GF-D8 (cell line): ENCODE results near the gene GNG2.
"Not testable (repeated sequence)": the region's sequence is repeated elsewhere in the genome, so short reads cannot be mapped to it uniquely, and the experiment has no call there.

Experiments used
- DNase-seq: peaks from one replicate; lab custom pipeline; 2025; lab: John Stamatoyannopoulos, UW

Gene GNG2

GRCh38 chr14:51894250-51894649, 33.8 kb downstream of the GNG2 start:
- no peak for DNase-seq

- no peak for DNase-seq
These were observed 35.0 kb downstream of the GNG2 start for GRCh38 chr14:51895375-51895774.

- DNase-seq = no peak
These were observed 37.5 kb downstream of the GNG2 start for GRCh38 chr14:51897791-51898355.

GRCh38 chr14:51901475-51902024, 41.1 kb downstream of the GNG2 start:
- no peak for DNase-seq

GRCh38 chr14:51905656-51906121, 45.3 kb downstream of the GNG2 start:
- DNase-seq = not testable (repeated sequence)

- no peak for DNase-seq
These were observed 47.7 kb downstream of the GNG2 start for GRCh38 chr14:51908086-51908485.

- no peak for DNase-seq
These were observed 51.8 kb downstream of the GNG2 start for GRCh38 chr14:51912112-51912786.

- no peak for DNase-seq
These were observed 53.9 kb downstream of the GNG2 start for GRCh38 chr14:51914310-51914709.

GRCh38 chr14:51917193-51917592, 56.8 kb downstream of the GNG2 start:
- DNase-seq = no peak

- no peak for DNase-seq
These were observed 60.6 kb downstream of the GNG2 start for GRCh38 chr14:51921026-51921425.

GRCh38 chr14:51922624-51923023, 62.2 kb downstream of the GNG2 start:
- DNase-seq = no peak

- no peak for DNase-seq
These were observed 64.2 kb downstream of the GNG2 start for GRCh38 chr14:51924600-51924999.

GRCh38 chr14:51925980-51926379, 65.6 kb downstream of the GNG2 start:
- no peak for DNase-seq

- no peak for DNase-seq
These were observed 66.0 kb downstream of the GNG2 start for GRCh38 chr14:51926449-51926848.

- DNase-seq = no peak
These were observed 68.2 kb downstream of the GNG2 start for GRCh38 chr14:51928568-51928967.

- no peak for DNase-seq
These were observed 68.8 kb downstream of the GNG2 start for GRCh38 chr14:51929166-51929565.

GRCh38 chr14:51929910-51930682, 69.7 kb downstream of the GNG2 start:
- DNase-seq = no peak

GRCh38 chr14:51931308-51931707, 70.9 kb downstream of the GNG2 start:
- DNase-seq = no peak

- DNase-seq = no peak
These were observed 72.8 kb downstream of the GNG2 start for GRCh38 chr14:51933191-51933590.

- DNase-seq = no peak
These were observed 77.7 kb downstream of the GNG2 start for GRCh38 chr14:51938137-51938536.

GRCh38 chr14:51938821-51939220, 78.4 kb downstream of the GNG2 start:
- DNase-seq = no peak

GRCh38 chr14:51939226-51939625, 78.8 kb downstream of the GNG2 start:
- no peak for DNase-seq

GRCh38 chr14:51939755-51940301, 79.4 kb downstream of the GNG2 start:
- no peak for DNase-seq
